NCI-H2081 (cell line): ENCODE measurements around the gene STXBP3.

ENCODE experiments used
- DNase-seq, 2 experiments: peaks; one replicate each; lab custom pipeline; 2025; lab: John Stamatoyannopoulos, UW

STXBP3 gene

DNA sequence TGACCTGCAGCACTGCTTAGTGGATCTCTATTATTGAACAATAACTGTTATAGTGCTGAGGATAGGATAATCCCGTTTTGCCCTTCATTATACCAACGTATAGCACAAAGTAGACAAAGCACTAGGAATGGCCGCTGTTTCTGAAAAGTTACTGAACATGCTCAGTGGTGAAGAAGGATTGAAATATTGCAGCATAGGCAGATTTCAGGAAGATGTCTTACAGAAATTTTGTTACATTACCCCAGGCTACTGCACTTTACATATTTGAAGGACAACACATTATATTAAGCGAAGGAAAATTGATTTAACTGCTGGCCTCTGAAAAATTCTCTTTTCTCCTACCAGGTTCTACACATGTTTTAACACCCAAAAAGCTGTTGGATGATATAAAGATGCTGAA is 62.0 kb downstream of the STXBP3 start:
- DNase-seq: no peak

DNA sequence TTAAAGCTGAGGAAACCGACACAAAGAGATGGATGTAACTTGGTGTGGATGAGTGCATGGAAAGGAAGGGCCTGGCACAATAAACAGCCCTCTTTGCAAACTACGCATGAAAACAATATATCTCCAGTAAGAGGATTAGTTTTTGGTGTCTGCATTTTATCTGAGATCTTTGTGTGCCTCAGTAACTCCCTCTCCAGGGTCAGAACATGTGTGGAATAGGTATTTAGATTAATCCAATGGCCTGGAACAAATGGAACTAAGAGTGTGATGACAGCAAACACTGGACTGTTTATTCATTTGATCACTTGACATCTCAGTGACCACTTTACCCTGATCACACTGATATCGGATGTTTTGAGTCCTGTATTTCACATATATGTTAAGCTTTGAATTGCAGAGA is 65.1 kb downstream of the STXBP3 start:
- DNase-seq: no peak

DNA sequence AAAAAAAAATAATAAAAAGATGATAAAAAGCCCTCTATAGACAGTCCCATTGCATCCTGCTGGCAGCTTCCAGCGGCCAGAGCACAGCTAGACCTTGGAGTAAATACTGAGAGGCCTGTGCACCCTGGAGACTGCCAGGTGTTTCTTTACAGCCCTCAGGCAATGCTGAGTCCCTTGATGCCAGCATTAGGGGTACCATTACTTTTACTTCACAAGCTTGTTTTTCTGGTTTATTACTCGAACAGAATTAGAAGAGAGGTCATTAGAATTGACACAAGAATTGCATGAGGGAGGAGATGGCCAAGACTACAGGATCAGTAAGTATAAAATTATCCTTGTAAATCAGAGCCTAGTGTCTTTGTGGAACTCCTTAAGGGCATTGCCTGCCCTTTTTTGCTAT is 66.9 kb downstream of the STXBP3 start:
- no peak for DNase-seq

GRCh38 chr1:108814343-108815125 is 68.1 kb downstream of the STXBP3 start:
- DNase-seq: no peak

GRCh38 chr1:108815566-108815965 is 69.1 kb downstream of the STXBP3 start:
- DNase-seq: no peak

DNA sequence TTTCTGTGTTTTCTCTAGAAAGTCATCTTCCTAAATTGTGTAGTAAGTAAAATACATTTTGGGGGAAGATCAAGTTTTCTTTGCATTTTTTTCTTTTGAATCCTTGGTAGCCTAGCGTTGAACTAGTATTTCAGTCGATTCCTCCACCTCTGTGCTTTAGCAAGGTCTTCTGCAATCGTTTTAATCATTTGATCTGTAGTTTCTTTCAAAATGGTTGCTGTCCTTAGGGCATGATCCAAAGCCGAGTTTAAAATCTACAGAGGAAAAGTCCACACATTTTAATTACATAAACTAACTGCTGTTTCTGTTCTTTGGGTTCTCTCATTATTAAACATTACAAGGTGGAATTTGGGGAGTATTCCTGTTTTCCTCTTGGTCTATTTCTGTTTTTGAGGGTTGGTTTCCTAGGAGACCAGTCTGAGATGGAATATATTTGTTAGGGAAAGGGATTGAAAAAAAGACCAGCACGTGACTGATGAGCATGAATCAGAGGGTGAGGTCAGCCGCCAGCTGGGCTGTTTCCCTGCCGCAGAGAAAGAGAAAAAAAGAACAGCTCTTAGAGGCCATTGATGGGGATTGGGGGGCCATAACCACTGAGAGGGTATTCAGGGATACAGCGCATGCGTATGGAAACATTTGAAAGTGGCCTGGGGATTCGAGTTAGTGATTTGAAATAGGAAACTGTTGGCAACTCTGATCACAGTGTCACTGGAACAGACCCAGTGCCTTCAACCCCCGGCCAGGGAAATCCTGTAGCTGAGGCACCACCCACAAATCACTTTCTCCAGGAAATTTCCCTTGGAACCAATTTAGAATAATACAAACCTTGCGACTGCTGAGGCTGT is 69.8 kb downstream of the STXBP3 start:
- peak in 1 of 2 experiments; percentile 4 for DNase-seq

DNA sequence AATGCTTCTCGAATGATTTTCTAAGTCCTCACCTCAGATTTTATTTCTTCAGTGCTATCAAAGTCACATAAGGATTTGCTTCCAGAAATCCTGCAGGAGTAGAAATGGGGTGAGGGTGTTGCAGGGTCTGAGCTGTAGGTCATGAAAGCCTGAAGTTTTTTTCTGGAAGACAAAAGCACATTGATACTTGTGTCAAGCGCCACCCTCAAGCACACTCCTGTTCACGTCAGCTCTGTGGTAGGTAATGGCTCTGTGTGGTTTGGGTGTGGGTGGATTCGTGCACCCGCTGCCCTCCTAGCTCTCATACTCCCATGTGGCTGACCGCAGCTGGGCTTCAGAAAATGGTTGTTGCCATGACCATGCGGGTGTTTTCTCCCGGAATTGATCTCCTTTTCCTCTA is 70.5 kb downstream of the STXBP3 start:
- no peak for DNase-seq

GRCh38 chr1:108817811-108818210 is 71.3 kb downstream of the STXBP3 start:
- DNase-seq: no peak

- no peak for DNase-seq
Measured at GRCh38 chr1:108819878-108820277, 73.4 kb downstream of the STXBP3 start.

GRCh38 chr1:108823632-108824031 is 77.2 kb downstream of the STXBP3 start:
- no peak for DNase-seq

GRCh38 chr1:108824051-108824450 is 77.6 kb downstream of the STXBP3 start:
- no peak for DNase-seq

GRCh38 chr1:108826081-108826635 is 79.7 kb downstream of the STXBP3 start:
- DNase-seq: no peak

- peak; percentile 60 to 61 for DNase-seq
Measured at GRCh38 chr1:108828074-108828961, 81.8 kb downstream of the STXBP3 start.

- DNase-seq: no peak
Measured at GRCh38 chr1:108829498-108829916, 83.0 kb downstream of the STXBP3 start.

DNA sequence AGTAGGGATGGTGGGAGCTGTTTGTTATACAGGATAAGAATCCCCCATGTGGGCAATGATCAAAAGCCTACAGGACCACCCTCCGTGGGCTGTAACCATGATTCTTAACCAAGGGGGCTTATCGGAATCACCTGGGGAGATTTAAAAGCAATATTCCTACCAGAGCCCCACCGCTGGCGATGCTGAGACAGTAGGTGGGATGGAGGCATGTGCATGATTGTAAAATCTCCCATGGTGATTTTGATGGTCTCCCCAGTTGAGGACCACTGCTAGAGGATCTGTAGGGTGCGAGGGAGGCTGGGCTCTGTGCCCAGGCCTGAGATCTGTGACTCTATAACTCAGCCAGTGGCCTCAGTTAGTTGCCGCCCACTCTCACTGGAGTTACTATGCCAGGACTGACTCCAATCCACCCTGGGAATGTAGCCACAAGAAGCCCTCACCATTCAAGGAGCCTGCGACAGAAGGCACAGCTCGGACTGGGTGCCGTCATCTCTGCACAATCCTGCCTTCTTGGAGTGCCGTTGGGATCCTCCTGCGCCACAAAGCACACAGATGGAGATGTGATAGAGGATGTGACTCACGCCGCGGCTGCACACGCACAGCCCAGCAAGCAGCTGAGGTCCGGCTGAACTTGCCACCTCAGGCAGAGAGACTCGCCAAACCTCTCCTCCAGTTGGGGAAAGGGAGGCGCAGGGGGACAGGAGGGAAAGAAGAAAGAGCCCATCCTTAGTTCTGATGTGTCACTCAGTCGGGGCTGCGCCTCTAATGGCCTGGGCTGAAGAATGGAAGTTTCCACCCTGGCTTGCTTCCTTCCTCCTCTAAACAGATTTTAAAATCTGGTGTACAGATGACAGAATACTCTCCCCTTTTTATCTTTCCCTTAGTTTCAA is 83.9 kb downstream of the STXBP3 start:
- DNase-seq: no peak

GRCh38 chr1:108831225-108831624 is 84.8 kb downstream of the STXBP3 start:
- no peak for DNase-seq

DNA sequence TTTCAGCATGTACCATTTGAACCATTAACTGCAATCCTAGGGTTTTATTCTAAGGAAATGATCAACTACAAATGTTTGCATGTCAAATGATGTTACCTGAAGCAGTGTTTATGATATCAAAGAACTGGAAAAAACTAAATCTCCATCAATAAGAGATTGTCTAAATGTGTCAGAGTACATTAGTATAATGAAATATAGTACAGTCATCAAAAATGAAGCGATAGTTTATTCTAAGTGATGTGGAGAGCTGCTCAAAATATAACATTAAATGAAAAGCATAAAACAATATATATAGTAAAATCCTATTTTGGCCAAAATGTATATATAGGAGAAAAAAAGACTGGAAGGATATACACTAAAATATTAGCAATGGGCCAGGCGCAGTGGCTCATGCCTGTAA is 86.5 kb downstream of the STXBP3 start:
- no peak for DNase-seq

DNA sequence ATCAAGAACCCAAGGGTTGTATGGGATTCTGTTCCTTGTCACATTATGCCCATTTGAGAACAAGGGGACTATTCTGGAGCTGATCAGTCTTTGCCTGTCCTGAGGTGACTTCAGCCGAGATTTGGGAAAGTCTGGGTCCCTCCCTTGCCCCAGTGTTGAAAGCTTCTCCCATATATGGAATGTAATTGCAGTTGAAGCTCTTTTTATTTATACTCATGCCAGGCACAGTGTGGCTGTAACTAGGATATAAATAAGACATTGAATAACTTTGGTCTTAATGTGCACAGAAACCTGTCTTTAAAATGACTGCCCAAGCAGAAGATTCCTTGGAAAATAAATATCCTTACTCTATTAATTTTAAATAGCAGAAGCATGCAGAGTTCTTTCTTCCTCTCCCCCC is 95.2 kb downstream of the STXBP3 start:
- no peak for DNase-seq

DNA sequence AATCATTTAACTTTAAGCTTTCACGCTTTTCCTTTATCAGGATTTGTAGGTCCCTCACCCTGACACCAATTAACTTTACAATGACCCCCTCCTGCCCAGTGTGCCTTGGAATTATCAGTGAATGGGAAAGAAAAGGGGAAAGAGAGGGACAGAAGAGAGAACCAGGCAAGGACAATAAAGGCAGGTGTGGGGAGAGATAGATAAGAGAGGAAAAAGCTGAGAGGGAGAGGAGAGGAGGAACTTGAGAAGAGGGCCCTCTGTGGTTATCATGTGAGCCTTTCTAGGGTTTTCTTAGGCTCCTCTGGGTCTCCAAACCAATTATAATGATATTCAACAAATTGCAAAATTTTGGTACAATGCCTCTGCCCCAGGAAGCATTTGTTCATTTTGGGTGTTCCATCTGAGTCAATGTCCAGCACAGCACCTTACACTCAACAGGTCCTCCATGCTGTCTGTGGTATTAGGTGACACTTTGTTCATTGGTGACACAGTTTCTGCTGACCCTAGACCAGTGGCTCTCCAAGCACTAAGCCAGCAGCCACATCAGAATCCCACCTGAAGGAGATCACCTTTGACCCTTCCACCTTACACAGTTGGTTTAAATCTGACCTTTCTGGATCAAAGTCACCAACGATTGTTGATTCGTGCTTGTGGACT is 96.2 kb downstream of the STXBP3 start:
- DNase-seq: no peak

- DNase-seq: no peak
Measured at GRCh38 chr1:108843390-108844137, 97.1 kb downstream of the STXBP3 start.
